Adipocyte (in vitro differentiated cells): ENCODE results near the gene UTY.

Experiments used
- DNase-seq: peaks from one replicate; pipeline ENCODE4 v3.0.0-alpha.2; 2015; ENCODE audit warnings: low read depth
- H3K27me3 ChIP-seq: replicated peaks from 2 replicates; pipeline ENCODE4 v1.7.0; 2013; ENCODE audit warnings: mild to moderate bottlenecking, low read length, moderate library complexity; ENCODE audit not compliant: control insufficient read depth, insufficient read depth
- H3K36me3 ChIP-seq: 2 replicates; pipeline ENCODE4 v1.7.0; 2013; ENCODE audit warnings: low read length, mild to moderate bottlenecking, moderate library complexity; ENCODE audit not compliant: control insufficient read depth, insufficient read depth, severe bottlenecking
- H3K4me1 ChIP-seq: 2 replicates; pipeline ENCODE4 v1.7.0; 2013; ENCODE audit warnings: mild to moderate bottlenecking, low read length, moderate library complexity; ENCODE audit not compliant: control insufficient read depth, insufficient read depth
- H3K4me3 ChIP-seq: 2 replicates; pipeline ENCODE4 v1.7.0; 2013; ENCODE audit warnings: mild to moderate bottlenecking, low read length, moderate library complexity
- H3K9ac ChIP-seq: 2 replicates; pipeline ENCODE4 v1.7.0; 2013; ENCODE audit warnings: mild to moderate bottlenecking, low read length, moderate library complexity
- H3K9me3 ChIP-seq: 2 replicates; pipeline ENCODE4 v1.7.0; 2013; ENCODE audit warnings: mild to moderate bottlenecking, low read length, moderate library complexity; ENCODE audit not compliant: control insufficient read depth

UTY gene

GRCh38 chrY:13443146-13443545, 36.7 kb downstream of the UTY start:
- Histone ChIP-seq H3K36me3 (no peaks in the 10 kb centered on the region), H3K9ac (no peak overlapping the region), H3K4me1 (no peaks in the 10 kb centered on the region), H3K27me3 (no peaks in the 10 kb centered on the region), H3K9me3 (no peaks in the 10 kb centered on the region), H3K4me3 (no peak overlapping the region)
- DNase-seq: no peak

GRCh38 chrY:13440811-13441210, 39.0 kb downstream of the UTY start:
- Histone ChIP-seq H3K36me3 (no peaks in the 10 kb centered on the region), H3K4me3 (no peak overlapping the region), H3K9me3 (no peaks in the 10 kb centered on the region), H3K9ac (no peak overlapping the region), H3K4me1 (no peaks in the 10 kb centered on the region), H3K27me3 (no peaks in the 10 kb centered on the region)
- no peak for DNase-seq

- DNase-seq: no peak
- Histone ChIP-seq H3K36me3 (no peaks in the 10 kb centered on the region), H3K4me1 (no peaks in the 10 kb centered on the region), H3K9ac (no peak overlapping the region), H3K9me3 (no peaks in the 10 kb centered on the region), H3K4me3 (no peak overlapping the region), H3K27me3 (no peaks in the 10 kb centered on the region)
Observed at GRCh38 chrY:13435968-13436937, 43.6 kb downstream of the UTY start.

GRCh38 chrY:13435206-13435967, 44.4 kb downstream of the UTY start:
- Histone ChIP-seq H3K27me3 (no peaks in the 10 kb centered on the region), H3K4me1 (no peaks in the 10 kb centered on the region), H3K9ac (no peak overlapping the region), H3K36me3 (no peaks in the 10 kb centered on the region), H3K9me3 (no peaks in the 10 kb centered on the region), H3K4me3 (no peak overlapping the region)
- no peak for DNase-seq

GRCh38 chrY:13432293-13433025, 47.4 kb downstream of the UTY start:
- Histone ChIP-seq H3K9ac (no peak overlapping the region), H3K9me3 (no peaks in the 10 kb centered on the region), H3K36me3 (no peaks in the 10 kb centered on the region), H3K4me1 (no peaks in the 10 kb centered on the region), H3K27me3 (no peaks in the 10 kb centered on the region), H3K4me3 (no peak overlapping the region)
- no peak for DNase-seq

GRCh38 chrY:13429551-13429950, 50.3 kb downstream of the UTY start:
- Histone ChIP-seq H3K36me3 (no peaks in the 10 kb centered on the region), H3K9ac (no peak overlapping the region), H3K27me3 (no peaks in the 10 kb centered on the region), H3K4me1 (no peaks in the 10 kb centered on the region), H3K9me3 (no peaks in the 10 kb centered on the region), H3K4me3 (no peak overlapping the region)
- DNase-seq: no peak

- Histone ChIP-seq H3K4me3 (no peak overlapping the region), H3K4me1 (no peaks in the 10 kb centered on the region), H3K9ac (no peak overlapping the region), H3K9me3 (no peaks in the 10 kb centered on the region), H3K36me3 (no peaks in the 10 kb centered on the region), H3K27me3 (no peaks in the 10 kb centered on the region)
- no peak for DNase-seq
Observed at GRCh38 chrY:13423281-13423732, 56.5 kb downstream of the UTY start.

- no peaks in the 10 kb centered on the region for H3K9me3 ChIP-seq
- no peaks in the 10 kb centered on the region for H3K36me3 ChIP-seq
- H3K4me1 ChIP-seq: no peaks in the 10 kb centered on the region
- no peak overlapping the region for H3K9ac ChIP-seq
- H3K27me3 ChIP-seq: no peaks in the 10 kb centered on the region
- no peak for DNase-seq
- no peak overlapping the region for H3K4me3 ChIP-seq
Observed at GRCh38 chrY:13416869-13417661, 62.8 kb downstream of the UTY start.

- Histone ChIP-seq H3K4me3 (no peak overlapping the region), H3K4me1 (no peaks in the 10 kb centered on the region)
Observed at GRCh38 chrY:13415556-13415955, 64.3 kb downstream of the UTY start.

GRCh38 chrY:13398876-13399275, 81.0 kb downstream of the UTY start:
- Histone ChIP-seq H3K9me3 (no peaks in the 10 kb centered on the region), H3K4me3 (no peak overlapping the region), H3K4me1 (no peaks in the 10 kb centered on the region), H3K9ac (no peak overlapping the region), H3K36me3 (no peaks in the 10 kb centered on the region), H3K27me3 (no peaks in the 10 kb centered on the region)
- no peak for DNase-seq

More at GRCh38 chrY:13415556-13415955, 64.3 kb downstream of the UTY start:
- no peaks in the 10 kb centered on the region for H3K36me3 ChIP-seq
- DNase-seq: no peak
- H3K27me3 ChIP-seq: no peaks in the 10 kb centered on the region
- no peak overlapping the region for H3K9ac ChIP-seq
- no peaks in the 10 kb centered on the region for H3K9me3 ChIP-seq
